OCI-LY1 (cell line): ENCODE measurements around the gene HOXA4.

Source experiments
- H2AFZ ChIP-seq: fragments of 200-600 bp; sonication (generic), shearing (Covaris generic); 2 replicates; pipeline ENCODE4 v1.6.0; 2014; ENCODE audit warnings: antibody characterized with exemption, mild to moderate bottlenecking, low read length
- H3F3A ChIP-seq: fragments of 200-600 bp; sonication (generic), shearing (Covaris generic); 2 replicates; pipeline ENCODE4 v1.6.0; 2014; ENCODE audit warnings: mild to moderate bottlenecking, antibody characterized with exemption, low read length, moderate library complexity; ENCODE audit not compliant: insufficient read depth
- H3K27ac ChIP-seq: fragments of 200-600 bp; sonication (generic); 2 replicates; pipeline ENCODE4 v1.5.1; 2014; ENCODE audit warnings: low read length, mixed run types, mild to moderate bottlenecking, low read depth; ENCODE audit not compliant: poor library complexity, severe bottlenecking
- H3K27me3 ChIP-seq: fragments of 200-600 bp; sonication (generic); 2 replicates; pipeline ENCODE4 v1.6.0; 2014; ENCODE audit warnings: antibody characterized with exemption, mild to moderate bottlenecking, low read length, moderate library complexity; ENCODE audit not compliant: insufficient read depth
- H3K36me3 ChIP-seq: fragments of 200-600 bp; sonication (generic); 2 replicates; pipeline ENCODE4 v1.6.1; 2014; ENCODE audit warnings: mild to moderate bottlenecking, antibody characterized with exemption, low read length, moderate library complexity, mixed read lengths; ENCODE audit not compliant: insufficient read depth
- H3K4me1 ChIP-seq: fragments of 200-600 bp; sonication (generic); 2 replicates; pipeline ENCODE4 v1.5.1; 2014; ENCODE audit warnings: mild to moderate bottlenecking, low read length, moderate library complexity; ENCODE audit not compliant: insufficient read depth, severe bottlenecking
- H3K4me2 ChIP-seq: fragments of 200-600 bp; sonication (generic), shearing (Covaris generic); 2 replicates; pipeline ENCODE4 v1.6.1; 2014; ENCODE audit warnings: low read length
- H3K4me3 ChIP-seq: fragments of 200-600 bp; sonication (generic); 2 replicates; pipeline ENCODE4 v1.5.1; 2014; ENCODE audit warnings: low read length, low read depth, mild to moderate bottlenecking, mixed read lengths; ENCODE audit not compliant: poor library complexity, severe bottlenecking
- H3K79me2 ChIP-seq: fragments of 200-600 bp; shearing (Covaris generic); 2 replicates; pipeline ENCODE4 v1.6.1; 2016; ENCODE audit warnings: mixed run types, low read length, mixed read lengths; ENCODE audit not compliant: insufficient read depth
- H3K9ac ChIP-seq: fragments of 200-600 bp; sonication (generic), shearing (Covaris generic); 2 replicates; pipeline ENCODE4 v1.6.1; 2014; ENCODE audit warnings: mild to moderate bottlenecking, low read length, mixed read lengths
- H3K9me2 ChIP-seq: fragments of 200-600 bp; sonication (generic), shearing (Covaris generic); 2 replicates; pipeline ENCODE4 v1.6.1; 2014; ENCODE audit warnings: low read depth, mild to moderate bottlenecking, low read length, mixed read lengths
- H3K9me3 ChIP-seq: fragments of 200-600 bp; shearing (Covaris generic); 2 replicates; pipeline ENCODE4 v1.6.1; 2014; ENCODE audit warnings: low read length, mixed read lengths
- H4K20me1 ChIP-seq: fragments of 200-600 bp; sonication (generic), shearing (Covaris generic); 2 replicates; pipeline ENCODE4 v1.6.0; 2016; ENCODE audit warnings: mild to moderate bottlenecking, low read length; ENCODE audit not compliant: insufficient read depth
- EZH2 ChIP-seq: fragments of 200-600 bp; sonication (generic), shearing (Covaris generic); IDR thresholded peaks from 2 replicates; pipeline ENCODE4 v1.8.0; 2017; ENCODE audit warnings: borderline replicate concordance, mixed run types, mild to moderate bottlenecking, antibody characterized with exemption, low read length, moderate library complexity, mixed read lengths
- TF ChIP-seq, protein P1 (sequence below): fragments of 200-600 bp; sonication (generic), shearing (Covaris generic); IDR thresholded peaks from 2 replicates; pipeline ENCODE4 v1.5.1; 2017; ENCODE audit warnings: mild to moderate bottlenecking, antibody characterized with exemption, low read length, moderate library complexity, mixed read lengths

Gene HOXA4

DNA sequence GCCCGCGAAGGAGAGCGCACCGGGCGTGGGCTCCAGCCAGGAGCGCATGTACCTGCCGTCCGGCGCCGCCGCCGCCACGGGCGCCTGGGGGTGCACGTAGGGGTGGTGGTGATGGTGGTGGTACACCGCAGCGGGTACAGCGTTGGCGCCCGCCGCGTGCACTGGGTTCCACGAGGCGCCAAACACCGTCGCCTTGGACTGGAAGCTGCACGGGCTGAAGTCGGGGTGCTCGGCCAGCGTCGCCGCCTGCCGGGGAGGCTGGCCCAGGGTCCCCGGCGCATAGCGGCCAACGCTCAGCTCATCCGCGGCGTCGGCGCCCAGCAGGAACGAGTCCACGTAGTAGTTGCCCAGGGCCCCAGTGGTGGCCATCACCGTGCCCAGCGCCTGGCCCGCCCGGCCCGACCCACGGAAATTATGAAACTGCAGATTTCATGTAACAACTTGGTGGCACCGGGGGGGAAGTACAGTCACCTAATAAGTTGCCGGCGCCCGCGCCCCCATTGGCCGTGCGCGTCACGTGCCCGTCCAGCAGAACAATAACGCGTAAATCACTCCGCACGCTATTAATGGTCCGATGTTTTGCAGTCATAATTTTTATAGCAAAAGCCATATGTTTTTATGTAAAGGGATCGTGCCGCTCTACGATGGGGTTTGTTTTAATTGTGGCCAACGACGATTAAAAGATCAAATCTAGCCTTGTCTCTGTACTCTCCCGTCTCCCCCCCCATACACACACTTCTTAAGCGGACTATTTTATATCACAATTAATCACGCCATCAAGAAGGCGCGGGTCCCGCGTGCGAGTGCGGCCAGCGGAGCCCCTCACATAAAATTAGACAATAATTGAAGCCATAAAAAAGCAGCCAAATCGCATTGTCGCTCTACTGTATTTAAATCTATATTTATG, 34.8 kb upstream of the HOXA4 start, which contains the start of gene HOXA9:
TSS of gene HOXA9 (minus strand) at position 449 of the 907 bp plus-strand sequence. CDS start at position 369, 80 bp downstream.
- no peak within 1 kb of the TSS for H3K9ac ChIP-seq
- no peak within 1 kb of the TSS for H3K27ac ChIP-seq
- peaks cover 4% of the 10 kb centered on the region; the same call in 1 of the 2 replicates for H3K27me3 ChIP-seq
- TF ChIP-seq EZH2 = no peak
- TF ChIP-seq, protein P1, sequence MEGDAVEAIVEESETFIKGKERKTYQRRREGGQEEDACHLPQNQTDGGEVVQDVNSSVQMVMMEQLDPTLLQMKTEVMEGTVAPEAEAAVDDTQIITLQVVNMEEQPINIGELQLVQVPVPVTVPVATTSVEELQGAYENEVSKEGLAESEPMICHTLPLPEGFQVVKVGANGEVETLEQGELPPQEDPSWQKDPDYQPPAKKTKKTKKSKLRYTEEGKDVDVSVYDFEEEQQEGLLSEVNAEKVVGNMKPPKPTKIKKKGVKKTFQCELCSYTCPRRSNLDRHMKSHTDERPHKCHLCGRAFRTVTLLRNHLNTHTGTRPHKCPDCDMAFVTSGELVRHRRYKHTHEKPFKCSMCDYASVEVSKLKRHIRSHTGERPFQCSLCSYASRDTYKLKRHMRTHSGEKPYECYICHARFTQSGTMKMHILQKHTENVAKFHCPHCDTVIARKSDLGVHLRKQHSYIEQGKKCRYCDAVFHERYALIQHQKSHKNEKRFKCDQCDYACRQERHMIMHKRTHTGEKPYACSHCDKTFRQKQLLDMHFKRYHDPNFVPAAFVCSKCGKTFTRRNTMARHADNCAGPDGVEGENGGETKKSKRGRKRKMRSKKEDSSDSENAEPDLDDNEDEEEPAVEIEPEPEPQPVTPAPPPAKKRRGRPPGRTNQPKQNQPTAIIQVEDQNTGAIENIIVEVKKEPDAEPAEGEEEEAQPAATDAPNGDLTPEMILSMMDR = no peak
- H3K4me2 ChIP-seq = no peak within 1 kb of the TSS
- no peaks in the 10 kb centered on the region for H3K79me2 ChIP-seq
- H3K4me3 ChIP-seq = no peak within 1 kb of the TSS
- no peaks in the 10 kb centered on the region for H3K9me2 ChIP-seq
- H3K9me3 ChIP-seq = no peaks in the 10 kb centered on the region
- no peak within 1 kb of the TSS for H2AFZ ChIP-seq
- H4K20me1 ChIP-seq = no peaks in the 10 kb centered on the region
- H3K36me3 ChIP-seq = no peaks in the 10 kb centered on the region
- 0 out of 2 replicates have a peak, but pooled peaks cover 8% of the 10 kb centered on the region for H3F3A ChIP-seq
- H3K4me1 ChIP-seq = peaks cover 8% of the 10 kb centered on the region

DNA sequence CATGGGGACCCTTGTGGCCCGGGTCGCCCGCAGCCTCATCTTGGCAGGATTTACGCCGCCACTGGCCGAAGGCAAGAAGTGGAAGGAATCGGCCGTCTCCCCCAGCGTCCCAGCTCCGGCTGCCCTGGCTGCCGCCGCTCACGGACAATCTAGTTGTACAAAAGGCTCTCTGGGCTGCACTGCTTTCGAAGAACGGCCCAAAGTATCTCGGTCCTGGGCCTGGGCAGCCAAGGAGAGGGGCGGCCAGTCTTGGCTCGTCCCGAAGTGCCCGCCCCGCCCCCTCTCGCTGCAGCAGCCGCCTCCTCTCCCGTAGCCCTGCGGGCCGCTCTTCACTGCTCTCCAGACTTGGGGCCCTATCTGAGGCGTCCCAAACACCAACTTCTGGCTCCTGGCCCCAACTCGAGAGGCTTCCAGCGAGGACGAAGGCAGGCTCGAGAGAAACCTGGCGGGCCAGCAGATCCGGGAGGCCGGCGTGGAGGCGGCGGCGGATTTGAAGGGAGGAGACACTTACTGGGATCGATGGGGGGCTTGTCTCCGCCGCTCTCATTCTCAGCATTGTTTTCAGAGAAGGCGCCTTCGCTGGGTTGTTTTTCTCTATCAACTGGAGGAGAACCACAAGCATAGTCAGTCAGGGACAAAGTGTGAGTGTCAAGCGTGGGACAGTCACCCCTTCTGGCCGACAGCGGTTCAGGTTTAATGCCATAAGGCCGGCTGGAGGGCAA, 34.0 kb upstream of the HOXA4 start:
- no peak overlapping the region for H3K4me3 ChIP-seq
- H3K9me3 ChIP-seq = no peaks in the 10 kb centered on the region
- no peaks in the 10 kb centered on the region for H3K79me2 ChIP-seq
- no peaks in the 10 kb centered on the region for H3K36me3 ChIP-seq
- H4K20me1 ChIP-seq = no peaks in the 10 kb centered on the region
- TF ChIP-seq, protein P1 = no peak
- no peak for TF ChIP-seq EZH2
- peaks cover 13% of the 10 kb centered on the region for H3K4me1 ChIP-seq
- no peak overlapping the region for H2AFZ ChIP-seq
- no peak overlapping the region for H3K9ac ChIP-seq
- 0 out of 2 replicates have a peak, but pooled peaks cover 8% of the 10 kb centered on the region for H3F3A ChIP-seq
- H3K9me2 ChIP-seq = no peaks in the 10 kb centered on the region
- H3K27me3 ChIP-seq = peaks cover 4% of the 10 kb centered on the region; the same call in 1 of the 2 replicates
- no peak overlapping the region for H3K27ac ChIP-seq
- H3K4me2 ChIP-seq = no peak overlapping the region

DNA sequence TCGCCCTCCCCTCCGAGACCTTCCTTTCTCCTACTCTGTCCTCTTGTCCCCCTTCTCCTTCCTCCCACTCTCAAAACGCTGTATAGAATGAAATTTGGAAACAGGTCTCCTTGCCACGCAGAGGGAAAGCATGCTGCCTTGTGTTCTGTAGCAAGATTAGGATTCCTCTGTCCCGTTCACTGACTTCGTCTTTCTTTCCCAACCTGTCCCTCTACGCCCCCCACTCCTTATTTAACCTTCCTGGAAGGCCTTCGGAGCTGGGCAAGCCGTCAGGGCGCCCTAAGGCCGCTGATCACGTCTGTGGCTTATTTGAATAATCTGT, 33.4 kb upstream of the HOXA4 start:
- Histone ChIP-seq H3K9me3 (no peaks in the 10 kb centered on the region), H2AFZ (no peak overlapping the region), H3K4me1 (peaks cover 13% of the 10 kb centered on the region), H3K79me2 (no peaks in the 10 kb centered on the region), H3K4me3 (no peak overlapping the region), H3K4me2 (no peak overlapping the region), H3F3A (0 out of 2 replicates have a peak, but pooled peaks cover 8% of the 10 kb centered on the region), H3K9me2 (no peaks in the 10 kb centered on the region), H3K27ac (no peak overlapping the region), H3K9ac (no peak overlapping the region), H4K20me1 (no peaks in the 10 kb centered on the region), H3K36me3 (no peaks in the 10 kb centered on the region), H3K27me3 (peaks cover 4% of the 10 kb centered on the region; the same call in 1 of the 2 replicates)
- TF ChIP-seq, protein P1 = no peak
- TF ChIP-seq EZH2 = no peak
